HG03439 (cell line): ENCODE measurements around the gene TUNAR.

Experiments
- ATAC-seq: cut with Tn5 transposase; IDR thresholded peaks from one replicate; pipeline ENCODE4 v1.9.1; 2021; ENCODE audit warnings: mild to moderate bottlenecking, moderate library complexity; ENCODE audit not compliant: unreplicated experiment

Gene TUNAR

DNA sequence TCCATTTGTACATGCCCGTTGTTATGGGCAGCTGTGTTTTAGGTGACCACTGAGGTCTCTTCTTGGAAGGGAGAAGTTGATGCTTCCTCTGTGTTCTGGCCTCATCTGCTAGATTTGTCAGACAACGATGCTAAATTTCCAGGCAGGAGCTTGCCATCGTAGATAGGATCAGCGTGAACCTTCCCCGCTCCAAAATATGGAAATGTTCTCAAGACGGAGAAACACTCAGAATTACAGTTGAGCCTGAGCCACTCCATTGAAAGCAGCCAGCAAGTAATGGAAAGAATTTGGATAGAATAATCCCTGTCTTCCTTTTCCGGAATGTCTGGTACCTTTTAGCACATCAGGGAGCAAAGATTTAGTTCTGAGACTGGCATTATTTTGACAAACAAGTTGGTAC, 34.8 kb downstream of the TUNAR start:
- no peak for ATAC-seq

GRCh38 chr14:95915330-95915729, 38.7 kb downstream of the TUNAR start:
- ATAC-seq = no peak

- no peak for ATAC-seq
These were observed 41.8 kb downstream of the TUNAR start for GRCh38 chr14:95918466-95918865.

GRCh38 chr14:95920769-95921438, 44.3 kb downstream of the TUNAR start:
- ATAC-seq = no peak

DNA sequence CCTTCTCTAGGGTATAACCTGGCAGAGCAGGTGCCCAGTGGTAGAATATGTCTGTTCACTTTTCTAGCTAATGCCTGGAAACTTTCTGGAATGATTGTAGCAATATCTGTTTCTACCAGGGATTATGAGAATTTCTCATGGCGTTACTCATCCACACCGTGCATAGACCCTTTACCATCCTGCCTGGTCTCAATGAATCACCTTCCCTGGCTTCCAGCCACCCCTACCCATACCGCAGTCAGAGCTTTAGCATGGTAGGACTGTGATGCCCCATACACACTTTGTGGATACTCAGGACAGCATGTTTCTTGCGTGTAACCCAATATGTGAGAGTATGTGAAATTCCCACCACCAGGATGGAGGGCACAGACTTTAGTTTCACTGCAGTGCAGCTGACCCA, 45.4 kb downstream of the TUNAR start:
- ATAC-seq = no peak

GRCh38 chr14:95928751-95929150, 52.1 kb downstream of the TUNAR start:
- ATAC-seq = no peak

GRCh38 chr14:95931384-95931783, 54.8 kb downstream of the TUNAR start:
- no peak for ATAC-seq

GRCh38 chr14:95935228-95935822, 58.7 kb downstream of the TUNAR start:
- ATAC-seq = no peak

DNA sequence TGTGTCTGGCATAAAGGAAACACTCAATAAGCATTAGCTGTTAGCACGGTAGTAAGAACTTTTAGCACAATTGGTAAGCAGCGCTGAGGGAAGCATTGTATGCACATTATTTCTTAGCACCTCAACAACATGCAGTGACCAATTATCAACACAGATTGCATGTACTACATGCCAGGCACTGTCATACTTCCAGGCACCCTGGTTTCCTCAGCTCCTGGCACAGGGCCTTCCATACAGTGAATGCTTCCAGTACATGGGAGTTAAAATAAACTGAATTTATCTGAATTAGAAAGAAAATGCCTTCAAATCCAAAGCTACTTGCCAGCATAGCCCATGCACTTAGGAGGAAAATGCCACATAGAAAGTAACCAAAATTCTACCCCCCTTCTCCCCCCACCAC, 59.4 kb downstream of the TUNAR start:
- no peak for ATAC-seq

DNA sequence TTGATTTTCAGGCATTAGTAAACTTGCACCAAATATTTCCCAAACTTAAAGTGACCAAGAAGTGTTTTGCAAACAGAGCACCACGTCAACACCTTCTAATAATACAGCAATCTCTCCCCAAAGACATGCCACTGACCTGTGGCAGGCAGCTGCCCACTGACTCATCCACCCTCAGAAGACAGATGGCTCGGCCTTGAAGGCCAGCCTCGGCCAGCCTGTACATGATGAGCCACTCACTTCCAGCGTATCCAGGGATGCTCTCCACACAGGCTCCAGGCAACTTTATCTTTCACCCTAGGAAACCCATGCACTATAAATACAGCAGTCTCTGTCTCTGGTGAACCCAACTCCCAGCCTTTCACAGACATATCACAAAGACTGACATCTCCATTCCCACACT, 62.7 kb downstream of the TUNAR start:
- no peak for ATAC-seq

DNA sequence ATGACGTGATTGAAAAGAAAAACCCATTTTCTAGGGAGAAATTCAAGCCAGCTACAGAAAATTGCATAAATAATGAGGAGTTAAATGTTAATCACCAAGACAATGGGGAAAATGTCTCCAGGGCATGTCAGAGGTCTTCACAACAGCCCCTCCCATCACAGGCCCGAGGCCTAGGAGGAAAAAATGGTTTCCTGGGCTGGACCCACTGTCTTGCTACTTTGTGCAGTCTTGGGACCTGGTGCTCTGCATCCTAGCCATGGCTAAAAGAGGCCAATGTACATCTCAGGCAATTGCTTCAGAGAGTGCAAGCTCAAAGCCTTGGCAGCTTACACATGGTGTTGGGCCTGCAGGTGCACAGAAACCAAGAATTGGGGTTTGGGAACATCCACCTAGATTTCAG, 65.3 kb downstream of the TUNAR start:
- no peak for ATAC-seq

DNA sequence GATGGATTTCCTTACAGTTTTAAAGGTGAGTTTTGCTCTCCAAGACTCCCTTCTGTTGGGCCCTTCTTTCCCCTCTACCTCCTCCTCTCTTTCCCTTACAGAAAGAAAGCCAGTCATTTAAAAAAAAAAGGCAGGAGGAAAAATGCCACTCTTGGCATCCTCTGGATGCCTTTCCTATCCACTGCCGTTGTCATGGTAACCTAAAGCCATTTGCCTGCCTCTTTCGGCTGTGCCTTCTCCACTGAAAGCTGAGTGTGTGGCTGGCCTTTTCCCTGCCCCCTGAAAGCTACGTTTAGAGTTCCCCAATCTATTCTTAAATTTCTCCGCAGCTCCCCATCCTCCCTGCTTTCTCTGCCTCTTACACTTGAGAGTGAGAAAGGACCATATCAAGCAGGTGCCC, 67.1 kb downstream of the TUNAR start:
- ATAC-seq = no peak

DNA sequence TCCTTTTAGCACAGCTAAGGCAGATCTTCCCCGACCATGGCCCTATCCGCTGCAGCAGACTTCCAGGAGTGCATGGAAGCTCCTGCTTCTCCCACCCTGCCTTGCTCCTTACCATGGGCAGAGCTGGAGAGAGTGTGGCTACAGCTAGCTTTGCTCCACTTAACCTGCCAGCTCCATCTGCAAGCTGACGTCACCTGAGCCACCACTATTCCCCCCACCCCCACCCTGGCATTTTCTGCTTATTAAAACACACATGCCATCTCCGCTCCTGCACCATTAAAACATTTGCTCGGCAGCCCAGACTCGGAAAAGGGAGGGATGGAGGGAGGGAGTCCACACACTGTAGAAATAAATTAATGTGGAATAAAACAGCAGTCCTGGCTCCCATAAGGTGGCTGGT, 67.8 kb downstream of the TUNAR start:
- ATAC-seq = no peak

GRCh38 chr14:95946867-95947266, 70.2 kb downstream of the TUNAR start:
- ATAC-seq = no peak

GRCh38 chr14:95948558-95948981, 71.9 kb downstream of the TUNAR start:
- ATAC-seq = no peak

DNA sequence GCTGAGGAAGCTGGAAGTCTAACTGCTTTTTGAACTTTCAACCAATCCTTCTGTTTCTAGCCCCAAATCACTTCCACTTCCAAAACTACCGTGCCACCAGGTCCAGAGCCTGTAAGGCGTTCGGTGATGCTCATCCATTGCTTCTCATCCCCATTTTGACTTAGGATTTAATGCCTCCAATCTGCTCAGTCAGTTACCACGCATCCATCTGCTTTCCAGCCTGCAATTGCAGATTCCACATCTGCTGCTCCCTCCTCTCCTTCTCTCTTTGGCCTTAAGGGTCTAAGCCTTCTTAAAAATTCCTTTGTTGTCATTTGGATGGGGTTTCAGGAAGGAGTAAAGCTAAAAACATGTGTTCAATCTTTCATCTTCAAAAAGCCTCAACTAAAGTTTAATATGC, 74.7 kb downstream of the TUNAR start:
- no peak for ATAC-seq

DNA sequence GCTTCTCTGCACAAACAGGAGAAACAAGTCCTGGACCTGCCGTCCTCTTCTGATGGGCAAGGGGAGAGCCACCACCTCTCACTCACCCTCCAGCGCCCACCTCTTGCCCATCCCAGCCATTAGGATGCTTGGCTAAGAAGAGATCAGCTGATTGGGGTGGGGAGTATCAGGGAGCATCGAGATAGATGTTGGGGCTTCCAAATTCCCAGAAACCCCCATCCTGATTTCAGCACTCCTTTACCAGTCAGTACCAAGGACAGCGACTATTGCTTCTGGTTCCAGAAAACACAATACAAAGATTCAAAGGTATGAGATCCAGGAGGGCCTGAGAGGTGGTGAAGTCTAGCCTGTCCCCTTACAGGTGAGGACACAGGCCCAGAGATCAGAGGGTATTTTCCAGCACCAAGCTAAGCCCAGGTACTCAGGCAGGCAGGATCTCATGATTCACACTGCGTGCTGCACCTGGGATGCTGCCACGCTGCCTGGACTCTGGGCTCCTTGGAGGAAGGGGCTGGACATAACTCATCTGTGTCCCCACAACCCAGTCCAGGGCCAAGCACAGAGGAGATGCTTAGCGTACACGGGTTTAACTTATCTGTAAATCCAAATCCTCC, 76.6 kb downstream of the TUNAR start:
- no peak for ATAC-seq

GRCh38 chr14:95956601-95957460, 80.2 kb downstream of the TUNAR start:
- ATAC-seq = no peak

- no peak for ATAC-seq
These were observed 81.5 kb downstream of the TUNAR start for GRCh38 chr14:95958105-95958504.

- no peak for ATAC-seq
These were observed 82.7 kb downstream of the TUNAR start for GRCh38 chr14:95959317-95959716.

- ATAC-seq = no peak
These were observed 84.8 kb downstream of the TUNAR start for GRCh38 chr14:95961481-95961880.

GRCh38 chr14:95964901-95965300, 88.3 kb downstream of the TUNAR start:
- no peak for ATAC-seq
